Measurements from ENCODE around the gene DLEU7. TPM values are rescaled to one million over a fixed set of nuclear protein-coding genes. Genes with fewer than 3 reads are reported as not detected.
A peak's percentile ranks its signal among the peaks of the same experiment; 100 is the strongest.

DLEU7 gene
- not detected in 2 replicates for total RNA-seq

DNA sequence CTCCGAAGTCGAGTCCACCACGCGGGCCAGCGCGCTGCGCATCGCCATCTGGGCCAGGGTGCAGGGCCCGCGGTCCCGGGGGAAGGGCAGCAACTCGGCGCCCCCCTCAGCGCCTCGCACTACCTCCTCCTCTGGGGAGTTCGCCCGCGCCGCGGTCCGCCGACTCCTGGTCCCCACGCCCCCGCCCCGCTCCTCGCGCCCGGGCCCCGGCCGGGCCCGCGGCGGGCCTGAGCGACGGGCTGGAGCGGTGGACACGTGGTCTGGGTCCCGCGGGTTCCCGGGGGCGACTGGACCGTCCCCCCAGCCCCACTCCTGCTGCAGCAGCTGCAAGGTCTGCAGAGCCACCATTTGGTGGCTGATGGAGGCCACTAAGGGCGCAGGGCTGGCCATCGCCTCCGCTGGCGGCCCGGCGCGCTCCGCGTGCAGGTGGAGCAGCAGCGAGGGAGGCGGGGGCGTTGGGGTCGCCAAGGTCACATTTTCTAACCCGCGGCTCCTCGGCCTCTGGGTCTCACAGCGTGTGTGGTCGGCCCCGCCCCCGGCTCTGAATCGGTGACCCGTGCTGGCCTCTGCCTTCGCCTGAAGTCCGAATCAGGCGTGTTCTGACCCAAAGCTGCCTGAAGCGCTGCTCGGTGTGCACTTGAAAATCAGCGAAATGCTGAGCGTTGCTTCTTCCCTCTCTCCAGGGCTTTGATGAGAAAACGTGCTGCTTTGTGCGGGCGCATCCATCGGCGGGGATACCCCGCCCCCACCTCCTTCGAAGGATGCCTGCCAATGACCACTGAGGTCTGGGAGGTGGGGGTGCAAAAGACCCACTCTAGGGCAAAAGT lies at the start of gene DLEU7:
DLEU7 (minus strand) TSS at position 436 of the 827 bp plus-strand sequence; CDS start at position 390, 46 bp downstream.

Small RNAs within 50 kb of the gene (small RNA-seq; reads per million reads assigned to genes)
- gene RNA5SP28: 0.88 reads per million, percentile 14 among the genes with 10 or more reads in this experiment

Other genes with a start within 250 kb of the DLEU7 start
- 32.4 and 43.6 TPM in 2 replicates for gene RNASEH2B, start 66.1 kb upstream of the DLEU7 start, total RNA-seq

Measured in hair follicle dermal papilla cell (primary cell).